Natural killer cell (primary cell): ENCODE measurements around the gene OR51B4. TPM values are rescaled to one million over a fixed set of nuclear protein-coding genes. Genes with fewer than 3 reads are reported as not detected.
"Not testable (repeated sequence)": the region's sequence is repeated elsewhere in the genome, so short reads cannot be mapped to it uniquely, and the experiment has no call there.

Experiments used
- ATAC-seq, 3 donors: fragments of 150-1000 bp in 2 of 3; fragments of 200-7000 bp in 1 of 3; cut with Tn5 transposase; 1 replicate in 1 of 3; 2 replicates in 2 of 3; pipeline ENCODE4 v1.10.0; 2021; ENCODE audit warnings: mild to moderate bottlenecking in 2 of 3, moderate library complexity in 2 of 3
- DNase-seq, 2 donors: peaks; one replicate each; pipeline versions ENCODE4 v3.0.0 to v3.0.0-alpha.2; 2013 to 2021; ENCODE audit warnings: mixed read lengths in 1 of 2
- H3K27ac ChIP-seq: one replicate; pipeline ENCODE4 v1.5.1; 2013; ENCODE audit warnings: mild to moderate bottlenecking, low read length
- H3K27me3 ChIP-seq: one replicate; pipeline ENCODE4 v1.6.1; 2013; ENCODE audit warnings: low read length; ENCODE audit not compliant: control insufficient read depth, insufficient read depth
- H3K36me3 ChIP-seq: one replicate; pipeline ENCODE4 v1.6.1; 2013; ENCODE audit warnings: low read length; ENCODE audit not compliant: control insufficient read depth, insufficient read depth
- H3K4me1 ChIP-seq: one replicate; pipeline ENCODE4 v1.6.1; 2013; ENCODE audit warnings: low read length; ENCODE audit not compliant: control insufficient read depth, insufficient read depth
- H3K4me3 ChIP-seq: one replicate; pipeline ENCODE4 v1.5.1; 2013; ENCODE audit warnings: low read length
- H3K9me3 ChIP-seq: one replicate; pipeline ENCODE4 v1.6.1; 2013; ENCODE audit warnings: low read length; ENCODE audit not compliant: control insufficient read depth, insufficient read depth
- H3K27ac Mint-ChIP-seq, 2 donors: one replicate each; pipeline ENCODE4 v1.8.0; 2022; ENCODE audit warnings: mild to moderate bottlenecking in 2 of 2, mixed read lengths in 2 of 2, moderate library complexity in 1 of 2
- H3K27me3 Mint-ChIP-seq, 2 donors: one replicate each; pipeline ENCODE4 v1.8.0; 2022; ENCODE audit warnings: low read depth in 2 of 2, mixed read lengths in 2 of 2
- H3K36me3 Mint-ChIP-seq: one replicate; pipeline ENCODE4 v1.8.0; 2022; ENCODE audit warnings: mixed read lengths
- H3K4me1 Mint-ChIP-seq, 2 donors: one replicate each; pipeline ENCODE4 v1.8.0; 2022; ENCODE audit warnings: mixed read lengths in 2 of 2
- H3K4me3 Mint-ChIP-seq: one replicate; pipeline ENCODE4 v1.8.0; 2022; ENCODE audit warnings: mild to moderate bottlenecking, moderate library complexity, mixed read lengths
- H3K9me3 Mint-ChIP-seq, 2 donors: one replicate each; pipeline ENCODE4 v1.8.0; 2022; ENCODE audit warnings: mixed read lengths in 2 of 2
- CTCF ChIP-seq: fragments of 200-600 bp; IDR thresholded peaks from one replicate; pipeline ENCODE4 v1.8.0; 2022; ENCODE audit warnings: antibody characterized with exemption
- WGBS: methylation state at CpG from one replicate; pipeline ENCODE4 v1.1.7; 2013; ENCODE audit warnings: missing lambda C conversion rate; ENCODE audit not compliant: insufficient coverage; 5-methylcytosine and 5-hydroxymethylcytosine counted together
- intact Hi-C: fragments of 100-400 bp; cut with micrococcal nuclease; formaldehyde crosslinking; loops from one replicate; pipeline ENCODE4 v1.14.2; 2022
- total RNA-seq, 4 donors: library from RNA; stranded (reverse); fragments of 120-200 nt in 1 of 4; gene quantifications; one replicate each; pipeline versions ENCODE4 v1.2.3 to v1.2.4, GENCODE V29; 2013 to 2022

Gene OR51B4
- total RNA-seq, 3 donors from 2014 or later (not counting 1 experiment from before 2014, with no cell fraction given) = not detected

- ATAC-seq (no peak), DNase-seq (no peak)
- TF ChIP-seq CTCF = no peak
- Mint-ChIP-seq H3K27me3 (no peaks in the 10 kb centered on the region), H3K36me3 (no peaks in the 10 kb centered on the region), H3K9me3 (peaks cover 0 to 2% of the 10 kb centered on the region in 2 donors), H3K4me3 (no peak overlapping the region), H3K4me1 (no peaks in the 10 kb centered on the region), H3K27ac (no peak overlapping the region)
- 90% methylated on average over 3 of the region's 3 CpGs for WGBS
- Histone ChIP-seq H3K27ac (no peak overlapping the region), H3K4me3 (no peak overlapping the region), H3K4me1 (no peaks in the 10 kb centered on the region), H3K27me3 (no peaks in the 10 kb centered on the region), H3K36me3 (no peaks in the 10 kb centered on the region), H3K9me3 (no peaks in the 10 kb centered on the region)
- intact Hi-C loops = no loop called here
Observed at GRCh38 chr11:5300251-5300650, 1.5 kb downstream of the OR51B4 start.

DNA sequence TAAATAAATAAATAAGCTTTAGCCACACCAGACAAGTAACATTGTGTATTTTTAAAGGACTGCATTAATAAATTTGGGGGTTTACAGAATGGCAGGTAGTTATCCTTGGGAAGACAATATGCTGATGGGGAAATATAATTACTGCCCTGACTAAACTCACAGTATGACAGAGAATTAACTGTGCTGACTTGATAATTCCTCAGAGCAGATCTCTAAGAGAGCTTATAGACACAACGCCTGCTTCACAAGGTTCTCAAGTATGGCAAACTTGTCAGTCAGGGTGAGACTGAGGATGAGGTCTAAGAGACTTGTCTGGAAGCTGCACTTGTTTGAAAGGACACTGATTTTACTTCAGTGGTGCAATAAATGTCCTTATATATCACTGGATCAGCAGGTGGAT lies 3.3 kb downstream of the OR51B4 start:
- no peak overlapping the region for H3K27ac ChIP-seq
- WGBS = 92% methylated on average over 1 of the region's 1 CpG
- no peaks in the 10 kb centered on the region for H3K36me3 ChIP-seq
- no peaks in the 10 kb centered on the region for H3K36me3 Mint-ChIP-seq
- H3K4me3 Mint-ChIP-seq = no peak overlapping the region
- no peak overlapping the region for H3K27ac Mint-ChIP-seq
- H3K9me3 Mint-ChIP-seq = peaks cover 0 to 2% of the 10 kb centered on the region in 2 donors
- H3K27me3 Mint-ChIP-seq = no peaks in the 10 kb centered on the region
- no peak overlapping the region for H3K4me3 ChIP-seq
- H3K4me1 ChIP-seq = no peaks in the 10 kb centered on the region
- no peaks in the 10 kb centered on the region for H3K27me3 ChIP-seq
- intact Hi-C loops = no loop called here
- no peaks in the 10 kb centered on the region for H3K9me3 ChIP-seq
- TF ChIP-seq CTCF = no peak
- no peak for DNase-seq
- H3K4me1 Mint-ChIP-seq = no peaks in the 10 kb centered on the region
- ATAC-seq = no peak

DNA sequence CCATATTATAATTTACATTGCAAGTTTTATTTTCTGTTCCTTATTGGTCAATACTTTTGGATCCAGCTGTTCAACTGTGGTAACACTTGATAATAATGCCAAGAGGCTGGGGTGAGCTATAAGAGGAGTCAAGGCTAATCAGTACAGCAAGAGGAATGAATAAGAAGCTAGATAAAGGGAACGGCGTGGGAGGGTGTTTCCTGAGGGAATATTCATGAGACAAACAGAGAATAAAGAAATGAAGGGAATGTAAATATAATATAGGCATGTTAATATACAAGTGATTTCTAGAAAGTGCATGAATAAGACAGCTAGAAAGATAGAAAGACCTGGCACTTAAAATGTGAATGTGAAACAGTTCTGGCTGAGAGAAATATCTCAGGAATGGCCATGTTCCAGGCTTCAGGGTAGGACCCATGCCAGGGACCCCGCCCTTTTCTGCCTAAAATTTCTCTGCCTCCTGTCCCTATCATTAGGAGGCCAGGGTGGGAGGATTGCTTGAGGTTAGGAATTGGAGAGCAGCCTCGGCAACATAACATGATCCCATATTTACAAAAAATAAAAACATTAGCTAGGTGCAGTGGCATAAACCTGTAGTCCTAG lies 3.9 kb downstream of the OR51B4 start:
- H3K27me3 Mint-ChIP-seq = no peaks in the 10 kb centered on the region
- H3K4me3 Mint-ChIP-seq = no peak overlapping the region
- Histone ChIP-seq H3K4me3 (no peak overlapping the region), H3K4me1 (no peaks in the 10 kb centered on the region), H3K27ac (no peak overlapping the region), H3K36me3 (no peaks in the 10 kb centered on the region), H3K9me3 (no peaks in the 10 kb centered on the region), H3K27me3 (no peaks in the 10 kb centered on the region)
- 80% methylated on average over 2 of the region's 4 CpGs for WGBS
- intact Hi-C loops = no loop called here
- DNase-seq = no peak
- no peak for TF ChIP-seq CTCF
- no peak overlapping the region for H3K27ac Mint-ChIP-seq
- H3K36me3 Mint-ChIP-seq = no peaks in the 10 kb centered on the region
- H3K9me3 Mint-ChIP-seq = peaks cover 0 to 2% of the 10 kb centered on the region in 2 donors
- H3K4me1 Mint-ChIP-seq = no peaks in the 10 kb centered on the region
- ATAC-seq = no peak

- DNase-seq, H3K27me3 Mint-ChIP-seq, ATAC-seq, H3K9me3 ChIP-seq, H3K4me1 Mint-ChIP-seq, intact Hi-C loops, H3K27me3 ChIP-seq, H3K36me3 ChIP-seq, H3K9me3 Mint-ChIP-seq, H3K27ac Mint-ChIP-seq, H3K4me3 ChIP-seq, H3K4me3 Mint-ChIP-seq, H3K27ac ChIP-seq, H3K4me1 ChIP-seq, H3K36me3 Mint-ChIP-seq: not testable (repeated sequence)
- 94% methylated on average over 41 of the region's 41 CpGs for WGBS
Observed at GRCh38 chr11:5294342-5294995, 7.3 kb downstream of the OR51B4 start.
